ENCODE measurements around the gene AAGAB. TPM values are rescaled to one million over a fixed set of nuclear protein-coding genes. Genes with fewer than 3 reads are reported as not detected.

Gene AAGAB
- total RNA-seq, 1 experiment from 2014 or later = 52.0 TPM

- Histone ChIP-seq H3K27me3 (ENCODE audit: insufficient read depth, low read length) (no peaks in the 10 kb centered on the region), H3K4me3 (replicated peaks in 1 of 2; ENCODE audit: low read depth in 1 of 2, low read length in 2 of 2) (no peak overlapping the region), H3K9ac (ENCODE audit: low read length) (no peak overlapping the region), H2AFZ (ENCODE audit: low read depth, low read length, poor library complexity, severe bottlenecking) (no peak overlapping the region), H3K4me1 (ENCODE audit: control insufficient read depth in 1 of 2, insufficient read depth in 2 of 2, low read length in 2 of 2) (no peaks in the 10 kb centered on the region), H3K79me2 (ENCODE audit: insufficient read depth, low read length) (peaks cover 10% of the 10 kb centered on the region), H3K4me2 (ENCODE audit: low read length) (no peak overlapping the region), H3K36me3 (ENCODE audit: control insufficient read depth in 1 of 2, insufficient read depth in 2 of 2, low read length in 2 of 2) (no peaks in the 10 kb centered on the region; a peak in 1 of 4 replicates), H4K20me1 (ENCODE audit: insufficient read depth) (no peaks in the 10 kb centered on the region), H3K9me3 (ENCODE audit: control insufficient read depth in 1 of 2, insufficient read depth in 1 of 2, low read depth in 1 of 2, low read length in 2 of 2) (no peaks in the 10 kb centered on the region), H3K27ac (ENCODE audit: low read depth, low read length) (no peak overlapping the region), H3K9me2 (ENCODE audit: insufficient read depth) (no peaks in the 10 kb centered on the region)
- intact Hi-C loops (cut with micrococcal nuclease) = no loop called here
- ATAC-seq (no peak), DNase-seq (ENCODE audit: low read depth, low spot score) (no peak)
- no TSS peak for BruUV-seq (replicated peaks)
- ChIA-PET CTCF (no interaction called here), RAD21 (ENCODE audit: low non-redundant PET in 1 of 2, low total read pairs in 2 of 2, uncharacterized antibody in 2 of 2, unreplicated experiment in 2 of 2) (no interaction called here), POLR2A (no interaction called here)
- TF ChIP-seq ZBTB33 (IDR thresholded peaks at IDR 0.05; ENCODE audit: extremely low read depth, insufficient replicate concordance, low read length) (no peak), EGR1 (IDR thresholded peaks at IDR 0.05; ENCODE audit: low read depth) (no peak), SIN3A (IDR thresholded peaks at IDR 0.05; ENCODE audit: low read depth) (no peak), MAX (IDR thresholded peaks at IDR 0.05) (no peak), TCF7L2 (IDR thresholded peaks at IDR 0.05; ENCODE audit: borderline replicate concordance, extremely low read depth, insufficient read depth, insufficient read length) (no peak), JUND (IDR thresholded peaks at IDR 0.05) (no peak)
These were observed 36.0 kb downstream of the AAGAB start for GRCh38 chr15:67218428-67218827.

GRCh38 chr15:67216859-67217258, 37.6 kb downstream of the AAGAB start:
- Histone ChIP-seq H3K4me1 (ENCODE audit: control insufficient read depth in 1 of 2, insufficient read depth in 2 of 2, low read length in 2 of 2) (no peaks in the 10 kb centered on the region), H3K9me3 (ENCODE audit: control insufficient read depth in 1 of 2, insufficient read depth in 1 of 2, low read depth in 1 of 2, low read length in 2 of 2) (no peaks in the 10 kb centered on the region), H3K4me3 (replicated peaks in 1 of 2; ENCODE audit: low read depth in 1 of 2, low read length in 2 of 2) (no peak overlapping the region), H3K9ac (ENCODE audit: low read length) (no peak overlapping the region), H4K20me1 (ENCODE audit: insufficient read depth) (no peaks in the 10 kb centered on the region), H3K4me2 (ENCODE audit: low read length) (no peak overlapping the region), H3K27ac (ENCODE audit: low read depth, low read length) (no peak overlapping the region), H3K79me2 (ENCODE audit: insufficient read depth, low read length) (peaks cover 6% of the 10 kb centered on the region), H3K36me3 (ENCODE audit: control insufficient read depth in 1 of 2, insufficient read depth in 2 of 2, low read length in 2 of 2) (no peaks in the 10 kb centered on the region; a peak in 1 of 4 replicates), H2AFZ (ENCODE audit: low read depth, low read length, poor library complexity, severe bottlenecking) (no peak overlapping the region), H3K9me2 (ENCODE audit: insufficient read depth) (no peaks in the 10 kb centered on the region), H3K27me3 (ENCODE audit: insufficient read depth, low read length) (no peaks in the 10 kb centered on the region)
- intact Hi-C loops (cut with micrococcal nuclease) = no loop called here
- no peak for DNase-seq (ENCODE audit: low read depth, low spot score)
- POLR2A ChIA-PET = no interaction called here
- CTCF ChIA-PET = no interaction called here
- RAD21 ChIA-PET (ENCODE audit: low non-redundant PET in 1 of 2, low total read pairs in 2 of 2, uncharacterized antibody in 2 of 2, unreplicated experiment in 2 of 2) = no interaction called here
- ATAC-seq = no peak
- no TSS peak for BruUV-seq (replicated peaks)
- TF ChIP-seq ZFX (IDR thresholded peaks at IDR 0.05) (no peak), REST (IDR thresholded peaks at IDR 0.05; ENCODE audit: low read depth) (no peak), ZBTB33 (IDR thresholded peaks at IDR 0.05; ENCODE audit: extremely low read depth, insufficient replicate concordance, low read length) (no peak), JUND (IDR thresholded peaks at IDR 0.05) (no peak), CTCF (IDR thresholded peaks at IDR 0.05 in 2 of 3, conservative IDR thresholded peaks at IDR 0.05 in 1 of 3; ENCODE audit: borderline replicate concordance in 1 of 3, insufficient read depth in 1 of 3, low read depth in 2 of 3, low read length in 2 of 3) (no peak), CEBPB (IDR thresholded peaks at IDR 0.05; ENCODE audit: low read depth) (no peak)

Measured in HCT116 (cell line).